ENCODE results near the gene CCDC138. TPM values are rescaled to one million over a fixed set of nuclear protein-coding genes. Genes with fewer than 3 reads are reported as not detected.

Gene CCDC138
- total RNA-seq, 4 donors from 2014 or later, result 1.6 to 10.3 (median 3.2) TPM

GRCh38 chr2:108905906-108906305 is 119.3 kb downstream of the CCDC138 start:
- ATAC-seq (ENCODE audit: low FRiP score) (no peak), DNase-seq (ENCODE audit: low spot score) (no peak)
- TF ChIP-seq, protein P1, sequence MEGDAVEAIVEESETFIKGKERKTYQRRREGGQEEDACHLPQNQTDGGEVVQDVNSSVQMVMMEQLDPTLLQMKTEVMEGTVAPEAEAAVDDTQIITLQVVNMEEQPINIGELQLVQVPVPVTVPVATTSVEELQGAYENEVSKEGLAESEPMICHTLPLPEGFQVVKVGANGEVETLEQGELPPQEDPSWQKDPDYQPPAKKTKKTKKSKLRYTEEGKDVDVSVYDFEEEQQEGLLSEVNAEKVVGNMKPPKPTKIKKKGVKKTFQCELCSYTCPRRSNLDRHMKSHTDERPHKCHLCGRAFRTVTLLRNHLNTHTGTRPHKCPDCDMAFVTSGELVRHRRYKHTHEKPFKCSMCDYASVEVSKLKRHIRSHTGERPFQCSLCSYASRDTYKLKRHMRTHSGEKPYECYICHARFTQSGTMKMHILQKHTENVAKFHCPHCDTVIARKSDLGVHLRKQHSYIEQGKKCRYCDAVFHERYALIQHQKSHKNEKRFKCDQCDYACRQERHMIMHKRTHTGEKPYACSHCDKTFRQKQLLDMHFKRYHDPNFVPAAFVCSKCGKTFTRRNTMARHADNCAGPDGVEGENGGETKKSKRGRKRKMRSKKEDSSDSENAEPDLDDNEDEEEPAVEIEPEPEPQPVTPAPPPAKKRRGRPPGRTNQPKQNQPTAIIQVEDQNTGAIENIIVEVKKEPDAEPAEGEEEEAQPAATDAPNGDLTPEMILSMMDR (IDR thresholded peaks at IDR 0.05), result no peak

DNA sequence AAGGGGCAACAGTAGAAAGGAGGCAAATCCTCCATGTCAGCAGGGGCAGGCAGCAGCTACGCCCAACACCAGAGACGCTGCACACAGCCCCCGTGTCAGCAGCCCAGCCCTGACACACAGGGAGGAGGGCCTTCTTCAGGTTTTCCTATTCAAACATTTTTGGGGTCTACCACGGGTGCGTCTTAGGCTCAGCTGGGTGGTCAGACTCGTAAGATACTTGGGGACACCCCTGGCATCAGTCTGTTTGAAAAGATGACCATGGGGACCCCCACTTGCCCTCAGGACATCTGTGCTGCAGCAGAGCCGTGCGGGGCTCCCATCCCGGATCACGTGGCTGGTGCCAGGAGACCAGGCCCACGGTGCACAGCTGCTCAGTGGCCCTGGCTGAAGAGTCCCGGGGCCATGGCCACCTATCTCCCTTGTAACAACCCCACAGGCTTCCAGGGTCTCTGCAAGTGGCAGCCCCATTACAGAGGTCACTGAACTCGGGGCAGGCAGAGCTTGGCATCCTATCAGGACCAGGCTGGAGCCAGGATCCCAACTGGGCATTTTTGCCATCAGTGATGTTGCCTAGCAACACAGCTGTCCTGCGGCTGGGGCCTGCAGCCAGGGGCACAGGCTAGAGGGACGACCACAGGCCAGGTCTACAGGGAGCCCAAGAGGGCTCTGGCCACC is 120.0 kb downstream of the CCDC138 start:
- ATAC-seq (ENCODE audit: low FRiP score), result peak; percentile 21
- TF ChIP-seq, protein P1 (IDR thresholded peaks at IDR 0.05), result no peak
- DNase-seq (ENCODE audit: low spot score), result no peak

GRCh38 chr2:108907822-108908712 is 121.5 kb downstream of the CCDC138 start:
- DNase-seq (ENCODE audit: low spot score) (no peak), ATAC-seq (ENCODE audit: low FRiP score) (no peak)
- TF ChIP-seq, protein P1 (IDR thresholded peaks at IDR 0.05), result no peak

- TF ChIP-seq, protein P1 (IDR thresholded peaks at IDR 0.05), result no peak
- ATAC-seq (ENCODE audit: low FRiP score) (no peak), DNase-seq (ENCODE audit: low spot score) (no peak)
These were observed 122.1 kb downstream of the CCDC138 start for GRCh38 chr2:108908713-108909070.

GRCh38 chr2:108909275-108909823 is 122.8 kb downstream of the CCDC138 start:
- no peak for ATAC-seq (ENCODE audit: low FRiP score)
- TF ChIP-seq, protein P1 (IDR thresholded peaks at IDR 0.05), result no peak
- no peak for DNase-seq (ENCODE audit: low spot score)

GRCh38 chr2:108910011-108910431 is 123.5 kb downstream of the CCDC138 start:
- no peak for ATAC-seq (ENCODE audit: low FRiP score)
- TF ChIP-seq, protein P1 (IDR thresholded peaks at IDR 0.05), result no peak
- DNase-seq (ENCODE audit: low spot score), result no peak

Data from omental fat pad (tissue), 4 donors.